GM12878 (cell line): Measurements from ENCODE around the gene ANKRD40CL. TPM values are rescaled to one million over a fixed set of nuclear protein-coding genes. Genes with fewer than 3 reads are reported as not detected.

Source experiments
- ATAC-seq: fragments of 200-7000 bp; cut with Tn5 transposase; 3 replicates; pipeline ENCODE4 v1.9.1; 2020; ENCODE audit warnings: mild to moderate bottlenecking, moderate library complexity
- BruUV-seq: library from RNA; stranded (reverse); fragments of 400-500 nt; replicated peaks from 2 replicates; lab custom pipeline; 2021; lab: Mats Ljungman, UMichigan
- CTCF ChIA-PET: fragments of 300-600 bp; sonication (Branson Sonifier 250); formaldehyde crosslinking; extraction: SDS; loops from one replicate; lab custom pipeline; 2021; ENCODE audit warnings: inconsistent platforms; lab: Yijun Ruan, JAX
- POLR2A ChIA-PET: fragments of 350-600 bp; formaldehyde crosslinking; extraction: SDS; loops from one replicate; lab custom pipeline; 2021; ENCODE audit warnings: inconsistent platforms; lab: Charles Lee
- RAD21 ChIA-PET: fragments of 300-600 bp; sonication (Branson Sonifier 250); formaldehyde crosslinking; loops from one replicate; lab custom pipeline; 2023; ENCODE audit warnings: antibody characterized with exemption; ENCODE audit not compliant: unreplicated experiment; lab: Charles Lee
- SMC1A ChIA-PET: fragments of 300-600 bp; sonication (Branson Sonifier 250); formaldehyde crosslinking; loops from one replicate; lab custom pipeline; 2023; ENCODE audit not compliant: unreplicated experiment, uncharacterized antibody; lab: Charles Lee
- DNase-seq: peaks from one replicate; pipeline ENCODE4 v3.0.0-alpha.2; 2011; ENCODE audit warnings: low read depth, low spot score
- FAIRE-seq: peaks from 3 replicates; lab custom pipeline; 2011; peaks lifted over from hg19 to GRCh38; lab: Jason Lieb, UNC
- H2AFZ ChIP-seq: 2 replicates; pipeline ENCODE4 v1.6.0; 2011; ENCODE audit warnings: low read depth, low read length, control low read depth; ENCODE audit not compliant: control insufficient read depth
- H3K27ac ChIP-seq: 2 replicates; pipeline ENCODE4 v1.5.1; 2011; ENCODE audit warnings: control low read depth; ENCODE audit not compliant: control insufficient read depth, insufficient read depth
- H3K27me3 ChIP-seq, 2 experiments: replicated peaks in 1 of 2; 2 replicates each; pipeline versions ENCODE4 v1.6.0 to v1.6.1; 2011; ENCODE audit warnings: low read length in 1 of 2; ENCODE audit not compliant: control insufficient read depth in 2 of 2, insufficient read depth in 2 of 2
- H3K36me3 ChIP-seq, 2 experiments: 2 replicates each; pipeline ENCODE4 v1.5.1; 2011; ENCODE audit warnings: low read length in 1 of 2; ENCODE audit not compliant: control insufficient read depth in 2 of 2, insufficient read depth in 2 of 2
- H3K4me1 ChIP-seq: 2 replicates; pipeline ENCODE4 v1.6.1; 2011; ENCODE audit warnings: mild to moderate bottlenecking, low read length, moderate library complexity, mixed read lengths; ENCODE audit not compliant: control insufficient read depth, insufficient read depth
- H3K4me2 ChIP-seq: 2 replicates; pipeline ENCODE4 v1.6.0; 2011; ENCODE audit warnings: control low read depth; ENCODE audit not compliant: control insufficient read depth, insufficient read depth
- H3K4me3 ChIP-seq: fragments of 200-600 bp; sonication (generic); 2 replicates; pipeline ENCODE4 v1.5.1; 2016
- H3K79me2 ChIP-seq: 2 replicates; pipeline ENCODE4 v1.6.0; 2011; ENCODE audit warnings: low read length; ENCODE audit not compliant: control insufficient read depth, insufficient read depth
- H3K9ac ChIP-seq: 2 replicates; pipeline ENCODE4 v1.8.0; 2011; ENCODE audit warnings: low read length, control low read depth, mixed read lengths; ENCODE audit not compliant: control insufficient read depth, insufficient read depth
- H3K9me3 ChIP-seq: replicated peaks from 3 replicates; pipeline ENCODE4 v1.5.1; 2011; ENCODE audit warnings: mild to moderate bottlenecking, low read length; ENCODE audit not compliant: control insufficient read depth, insufficient read depth
- H4K20me1 ChIP-seq: 2 replicates; pipeline ENCODE4 v1.6.0; 2011; ENCODE audit not compliant: control insufficient read depth, insufficient read depth
- EED ChIP-seq: sonication (generic); IDR thresholded peaks from 2 replicates; pipeline ENCODE4 v1.6.1; 2016; ENCODE audit warnings: antibody characterized with exemption, low read depth
- HCFC1 ChIP-seq: fragments of 150-350 bp; IDR thresholded peaks from 2 replicates; pipeline ENCODE4 v1.6.1; 2014; ENCODE audit warnings: low read length
- IKZF2 ChIP-seq, 2 experiments: fragments of 450-650 bp; IDR thresholded peaks; 2 replicates each; pipeline ENCODE4 v1.6.1; 2017; ENCODE audit warnings: mild to moderate bottlenecking in 2 of 2, moderate library complexity in 2 of 2
- LARP7 ChIP-seq: fragments of 450-650 bp; IDR thresholded peaks from 2 replicates; pipeline ENCODE4 v1.6.1; 2017; ENCODE audit warnings: mild to moderate bottlenecking
- POLR2AphosphoS5 ChIP-seq: IDR thresholded peaks from 2 replicates; pipeline ENCODE4 v1.6.1; 2011; ENCODE audit warnings: mild to moderate bottlenecking, low read length, inconsistent platforms
- RUNX3 ChIP-seq: IDR thresholded peaks from 2 replicates; pipeline ENCODE4 v1.6.1; 2012; ENCODE audit warnings: low read length, inconsistent platforms
- SMARCA5 ChIP-seq: fragments of 450-650 bp; IDR thresholded peaks from 2 replicates; pipeline ENCODE4 v1.6.1; 2017; ENCODE audit warnings: mild to moderate bottlenecking
- SREBF2 ChIP-seq: IDR thresholded peaks from 2 replicates; pipeline ENCODE4 v1.6.1; 2012; ENCODE audit warnings: mild to moderate bottlenecking, low read length
- SRF ChIP-seq, 2 experiments: IDR thresholded peaks; 2 replicates each; pipeline ENCODE4 v1.6.1; 2011; ENCODE audit warnings: low read depth in 2 of 2, low read length in 2 of 2, mild to moderate bottlenecking in 1 of 2, moderate library complexity in 1 of 2
- WGBS: methylation state at CpG from one replicate; pipeline ENCODE4 v1.1.6; 2016; ENCODE audit warnings: low lambda C conversion rate; ENCODE audit not compliant: insufficient replicate concordance, insufficient coverage; ENCODE audit errors: missing lambda C conversion rate; 5-methylcytosine and 5-hydroxymethylcytosine counted together
- in situ Hi-C: fragments of 300-500 bp; cut with MboI; formaldehyde crosslinking; loops from 9 replicates; pipeline ENCODE4 v1.14.3; 2018; ENCODE audit warnings: mixed read lengths
- intact Hi-C: fragments of 100-400 bp; cut with micrococcal nuclease; formaldehyde crosslinking; loops from one replicate; pipeline ENCODE4 v1.14.2; 2022; ENCODE audit not compliant: unreplicated experiment
- polyA plus RNA-seq, 11 experiments: library from polyadenylated mRNA; depleted of rRNA in 4 of 11; unstranded in 6 of 11; stranded (reverse) in 5 of 11; fragments of >200 nt; fragmentation: Nextera tagmentation in 4 of 11; fragmentation: Illumina TruSeq in 1 of 11; extraction: Ambion mirVana in 4 of 11; extraction: Trizol in 1 of 11; gene quantifications; 1 replicate in 1 of 11; 2 replicates in 10 of 11; pipeline versions ENCODE4 v1.2.1 to v1.2.3, GENCODE V29; 2011 to 2016; ENCODE audit warnings: inconsistent platforms in 2 of 11, missing spikeins in 2 of 11, low read depth in 1 of 11
- total RNA-seq, 4 experiments: library from RNA; depleted of rRNA in 3 of 4; stranded (reverse); fragments of >200 nt in 3 of 4; fragmentation: Illumina TruSeq in 1 of 4; extraction: Trizol in 1 of 4; gene quantifications; 2 replicates each; pipeline versions ENCODE4 v1.2.1 to v1.2.3, GENCODE V29; 2013 to 2021
- TF ChIP-seq, protein P1 (sequence below): fragments of 450-650 bp; IDR thresholded peaks from 2 replicates; pipeline ENCODE4 v1.6.1; 2018; ENCODE audit warnings: borderline replicate concordance, mild to moderate bottlenecking; ENCODE audit not compliant: partially characterized antibody
- TF ChIP-seq, protein P2 (sequence below): fragments of 450-650 bp; conservative IDR thresholded peaks from 2 replicates; pipeline ENCODE4 v1.6.1; 2017; ENCODE audit warnings: mild to moderate bottlenecking, moderate library complexity

Gene ANKRD40CL
- total and polyA plus RNA-seq, 10 of the 15 experiments (the other 5 are each of a cell fraction or from before 2014, with no cell fraction given): not detected

DNA sequence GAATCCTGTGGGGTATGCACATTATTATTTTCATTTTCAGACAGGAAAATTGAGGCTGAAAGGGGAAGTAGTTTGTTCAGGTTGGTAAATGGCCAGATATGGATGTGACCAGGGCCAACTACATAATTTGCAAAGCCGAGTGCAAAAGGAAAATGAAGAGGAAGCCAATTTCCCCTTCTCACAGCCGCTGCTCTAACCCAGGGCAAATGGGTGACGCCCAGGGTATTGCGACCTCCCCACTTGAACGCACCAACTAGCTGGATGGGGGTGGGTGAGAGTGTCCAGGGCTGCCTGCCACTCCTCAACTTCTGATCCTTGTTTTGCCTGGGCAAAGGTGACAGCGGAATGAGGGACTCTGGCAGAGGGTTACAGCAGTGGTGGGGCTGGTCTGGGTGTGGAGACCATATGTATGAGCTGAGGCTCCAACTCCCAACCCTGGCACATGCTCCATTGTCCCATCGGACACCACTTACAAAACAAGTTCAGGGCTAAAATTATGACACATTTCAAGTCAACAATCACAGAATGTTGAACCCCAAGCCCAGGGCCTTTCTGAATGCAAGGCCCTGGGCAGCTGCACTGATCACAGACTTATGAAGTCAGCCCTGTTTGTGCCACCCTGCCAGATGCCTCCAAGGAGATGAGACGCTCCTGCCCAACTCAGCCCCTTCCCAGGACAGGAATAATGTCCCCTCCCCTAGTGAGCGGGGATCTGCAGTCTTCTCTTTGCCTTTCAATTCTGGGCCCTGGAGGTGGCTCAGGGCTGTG is 1.7 kb downstream of the ANKRD40CL start:
- Histone ChIP-seq H3K4me1 (peaks cover 16% of the 10 kb centered on the region), H3K36me3 (no peaks in the 10 kb centered on the region), H2AFZ (peak overlapping the region; percentile 63), H3K27ac (0 out of 2 replicates have a peak overlapping the region, but pooled peaks have one; percentile 17), H3K9me3 (no peaks in the 10 kb centered on the region), H4K20me1 (no peaks in the 10 kb centered on the region), H3K79me2 (no peaks in the 10 kb centered on the region), H3K9ac (no peak overlapping the region), H3K27me3 (no peaks in the 10 kb centered on the region), H3K4me3 (no peak overlapping the region), H3K4me2 (peak overlapping the region; percentile 62; the same call in 1 of the 2 replicates)
- no TSS peak for BruUV-seq
- no peak for TF ChIP-seq POLR2AphosphoS5
- TF ChIP-seq SRF (IDR thresholded peaks at IDR 0.05; ENCODE audit: low read depth in 2 of 2, low read length in 2 of 2): 0 out of 4 replicates have a peak, but pooled peaks of 1 of the 2 experiments have one; percentile 42
- TF ChIP-seq SMARCA5: no peak
- peak; percentile 10; the same call in 1 of the 2 replicates for TF ChIP-seq RUNX3
- TF ChIP-seq, protein P1, sequence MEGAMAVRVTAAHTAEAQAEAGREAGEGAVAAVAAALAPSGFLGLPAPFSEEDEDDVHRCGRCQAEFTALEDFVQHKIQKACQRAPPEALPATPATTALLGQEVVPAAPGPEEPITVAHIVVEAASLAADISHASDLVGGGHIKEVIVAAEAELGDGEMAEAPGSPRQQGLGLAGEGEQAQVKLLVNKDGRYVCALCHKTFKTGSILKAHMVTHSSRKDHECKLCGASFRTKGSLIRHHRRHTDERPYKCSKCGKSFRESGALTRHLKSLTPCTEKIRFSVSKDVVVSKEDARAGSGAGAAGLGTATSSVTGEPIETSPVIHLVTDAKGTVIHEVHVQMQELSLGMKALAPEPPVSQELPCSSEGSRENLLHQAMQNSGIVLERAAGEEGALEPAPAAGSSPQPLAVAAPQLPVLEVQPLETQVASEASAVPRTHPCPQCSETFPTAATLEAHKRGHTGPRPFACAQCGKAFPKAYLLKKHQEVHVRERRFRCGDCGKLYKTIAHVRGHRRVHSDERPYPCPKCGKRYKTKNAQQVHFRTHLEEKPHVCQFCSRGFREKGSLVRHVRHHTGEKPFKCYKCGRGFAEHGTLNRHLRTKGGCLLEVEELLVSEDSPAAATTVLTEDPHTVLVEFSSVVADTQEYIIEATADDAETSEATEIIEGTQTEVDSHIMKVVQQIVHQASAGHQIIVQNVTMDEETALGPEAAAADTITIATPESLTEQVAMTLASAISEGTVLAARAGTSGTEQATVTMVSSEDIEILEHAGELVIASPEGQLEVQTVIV: no peak
- 0 out of 4 replicates have a peak, but pooled peaks of 1 of the 2 experiments have one; percentile 45 for TF ChIP-seq IKZF2 (IDR thresholded peaks at IDR 0.05)
- 0 out of 2 replicates have a peak, but pooled peaks have one; percentile 42 for TF ChIP-seq LARP7
- TF ChIP-seq SREBF2: no peak
- TF ChIP-seq HCFC1: no peak
- TF ChIP-seq, protein P2, sequence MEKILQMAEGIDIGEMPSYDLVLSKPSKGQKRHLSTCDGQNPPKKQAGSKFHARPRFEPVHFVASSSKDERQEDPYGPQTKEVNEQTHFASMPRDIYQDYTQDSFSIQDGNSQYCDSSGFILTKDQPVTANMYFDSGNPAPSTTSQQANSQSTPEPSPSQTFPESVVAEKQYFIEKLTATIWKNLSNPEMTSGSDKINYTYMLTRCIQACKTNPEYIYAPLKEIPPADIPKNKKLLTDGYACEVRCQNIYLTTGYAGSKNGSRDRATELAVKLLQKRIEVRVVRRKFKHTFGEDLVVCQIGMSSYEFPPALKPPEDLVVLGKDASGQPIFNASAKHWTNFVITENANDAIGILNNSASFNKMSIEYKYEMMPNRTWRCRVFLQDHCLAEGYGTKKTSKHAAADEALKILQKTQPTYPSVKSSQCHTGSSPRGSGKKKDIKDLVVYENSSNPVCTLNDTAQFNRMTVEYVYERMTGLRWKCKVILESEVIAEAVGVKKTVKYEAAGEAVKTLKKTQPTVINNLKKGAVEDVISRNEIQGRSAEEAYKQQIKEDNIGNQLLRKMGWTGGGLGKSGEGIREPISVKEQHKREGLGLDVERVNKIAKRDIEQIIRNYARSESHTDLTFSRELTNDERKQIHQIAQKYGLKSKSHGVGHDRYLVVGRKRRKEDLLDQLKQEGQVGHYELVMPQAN: no peak
- 0 out of 2 replicates have a peak, but pooled peaks have one; percentile 34 for TF ChIP-seq EED
- intact Hi-C loops (no loop called here), in situ Hi-C loops (no loop called here)
- peak; percentile 81 for ATAC-seq
- CTCF ChIA-PET: interaction anchor here (0.5 to 5.0 kb wide), 5 partner anchors 9 to 501 kb away, joined by 3 to 25 read pairs (median 4); no protein-coding TSS in a partner anchor
- POLR2A ChIA-PET: no interaction called here
- FAIRE-seq: peak; percentile 54
- WGBS: 32% methylated on average over 9 of the region's 9 CpGs
- peak; percentile 37 for DNase-seq
- RAD21 ChIA-PET: no interaction called here
- SMC1A ChIA-PET: interaction anchor here (1.2 to 1.8 kb wide), 3 partner anchors 14 to 216 kb away, joined by 3 to 7 read pairs (median 3); no protein-coding TSS in a partner anchor
